HG03066 (cell line): Measurements from ENCODE around the gene NOD2.

ENCODE experiments used
- ATAC-seq: cut with Tn5 transposase; IDR thresholded peaks from one replicate; pipeline ENCODE4 v1.9.1; 2021; ENCODE audit warnings: low read depth; ENCODE audit not compliant: unreplicated experiment

The NOD2 gene

GRCh38 chr16:50740736-50741135 is 47.3 kb downstream of the NOD2 start:
- ATAC-seq: no peak

- ATAC-seq: no peak
Measured at GRCh38 chr16:50741225-50741780, 47.9 kb downstream of the NOD2 start.

- ATAC-seq: peak; percentile 88
Measured at GRCh38 chr16:50741781-50742575, 48.6 kb downstream of the NOD2 start, which contains the start of gene CYLD. Gene CYLD (plus strand): TSS chr16:50742086. CDS start chr16:50749699, 7,613 bp downstream.

- ATAC-seq: no peak
Measured at GRCh38 chr16:50742576-50743200, 49.3 kb downstream of the NOD2 start.

- ATAC-seq: no peak
Measured at GRCh38 chr16:50743581-50744225, 50.3 kb downstream of the NOD2 start.

- no peak for ATAC-seq
Measured at GRCh38 chr16:50744881-50745280, 51.5 kb downstream of the NOD2 start.

GRCh38 chr16:50745940-50746339 is 52.5 kb downstream of the NOD2 start:
- ATAC-seq: no peak

GRCh38 chr16:50747207-50747956 is 54.0 kb downstream of the NOD2 start:
- ATAC-seq: peak; percentile 58

GRCh38 chr16:50751528-50751927 is 58.1 kb downstream of the NOD2 start:
- no peak for ATAC-seq

- no peak for ATAC-seq
Measured at GRCh38 chr16:50752471-50753235, 59.2 kb downstream of the NOD2 start.

GRCh38 chr16:50756473-50756872 is 63.1 kb downstream of the NOD2 start:
- no peak for ATAC-seq

GRCh38 chr16:50761267-50761666 is 67.9 kb downstream of the NOD2 start:
- no peak for ATAC-seq

- ATAC-seq: no peak
Measured at GRCh38 chr16:50762241-50762640, 68.8 kb downstream of the NOD2 start.

- no peak for ATAC-seq
Measured at GRCh38 chr16:50763211-50763610, 69.8 kb downstream of the NOD2 start.

- no peak for ATAC-seq
Measured at GRCh38 chr16:50765260-50765659, 71.9 kb downstream of the NOD2 start.

- no peak for ATAC-seq
Measured at GRCh38 chr16:50765861-50766260, 72.5 kb downstream of the NOD2 start.

GRCh38 chr16:50767197-50767596 is 73.8 kb downstream of the NOD2 start:
- no peak for ATAC-seq

- ATAC-seq: no peak
Measured at GRCh38 chr16:50771366-50771765, 78.0 kb downstream of the NOD2 start.

GRCh38 chr16:50774405-50774804 is 81.0 kb downstream of the NOD2 start:
- no peak for ATAC-seq

GRCh38 chr16:50774960-50775359 is 81.6 kb downstream of the NOD2 start:
- ATAC-seq: no peak
